Occipital lobe (tissue), 2 donors: ENCODE results near the gene ZDHHC14. TPM values are rescaled to one million over a fixed set of nuclear protein-coding genes. Genes with fewer than 3 reads are reported as not detected.
A peak's percentile ranks its signal among the peaks of the same experiment; 100 is the strongest.
"Not testable (repeated sequence)": the region's sequence is repeated elsewhere in the genome, so short reads cannot be mapped to it uniquely, and the experiment has no call there.

Source experiments
- DNase-seq: peaks from one replicate; lab custom pipeline; 2025; lab: John Stamatoyannopoulos, UW
- total RNA-seq: library from RNA; depleted of rRNA; stranded (reverse); fragments of >200 nt; gene quantifications from one replicate; pipeline ENCODE4 v1.2.3, GENCODE V29; 2014

ZDHHC14 gene
- total RNA-seq, result 14.3 TPM

- DNase-seq, result peak; percentile 89
Measured at GRCh38 chr6:157380779-157381561, at the start of gene ZDHHC14. Gene ZDHHC14 (plus strand): TSS chr6:157381190.

GRCh38 chr6:157332813-157333212 is 48.2 kb upstream of the ZDHHC14 start:
- no peak for DNase-seq

GRCh38 chr6:157333537-157333936 is 47.5 kb upstream of the ZDHHC14 start:
- no peak for DNase-seq

GRCh38 chr6:157333956-157334355 is 47.0 kb upstream of the ZDHHC14 start:
- DNase-seq, result no peak

GRCh38 chr6:157335829-157336228 is 45.2 kb upstream of the ZDHHC14 start:
- no peak for DNase-seq

DNA sequence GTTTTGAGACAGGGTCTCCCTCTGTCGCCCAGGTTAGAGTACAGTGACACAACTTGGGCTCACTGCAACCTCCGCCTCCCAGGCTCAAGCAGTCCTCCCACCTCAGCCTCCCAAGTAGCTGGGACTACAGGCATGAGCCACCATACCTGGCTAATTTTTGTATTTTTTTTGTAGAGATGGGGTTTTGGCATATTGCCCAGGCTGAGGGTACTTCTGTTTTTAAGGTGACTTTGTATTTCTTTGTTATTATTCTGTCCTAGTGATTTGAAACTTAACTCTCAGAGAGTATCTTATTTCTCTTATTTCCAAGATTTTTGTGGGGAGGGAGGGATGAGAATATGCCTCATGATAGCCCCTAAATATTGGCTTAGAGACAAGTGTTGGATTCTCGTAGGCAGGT is 43.7 kb upstream of the ZDHHC14 start:
- DNase-seq, result not testable (repeated sequence)

DNA sequence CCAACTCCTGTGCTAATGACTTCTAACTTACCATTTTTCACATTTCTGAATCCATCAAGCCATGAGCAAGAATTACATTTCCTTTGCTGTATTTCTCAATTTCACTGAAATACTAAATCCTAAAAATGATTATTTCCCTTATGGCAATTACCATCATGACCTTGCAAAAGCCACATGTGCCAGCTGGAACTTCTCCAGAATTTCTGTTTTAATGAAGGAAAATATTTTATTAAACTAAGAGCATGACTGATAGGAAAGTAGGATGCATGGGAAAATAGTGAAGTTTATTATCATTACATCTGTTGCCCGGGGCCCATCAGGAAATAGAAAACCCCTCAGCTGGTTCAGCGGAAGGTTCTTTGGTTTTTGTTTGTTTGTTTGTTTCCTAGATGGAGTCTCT is 43.2 kb upstream of the ZDHHC14 start:
- DNase-seq, result no peak

- DNase-seq, result no peak
Measured at GRCh38 chr6:157339432-157339831, 41.6 kb upstream of the ZDHHC14 start.

GRCh38 chr6:157343732-157344131 is 37.3 kb upstream of the ZDHHC14 start:
- DNase-seq, result no peak

DNA sequence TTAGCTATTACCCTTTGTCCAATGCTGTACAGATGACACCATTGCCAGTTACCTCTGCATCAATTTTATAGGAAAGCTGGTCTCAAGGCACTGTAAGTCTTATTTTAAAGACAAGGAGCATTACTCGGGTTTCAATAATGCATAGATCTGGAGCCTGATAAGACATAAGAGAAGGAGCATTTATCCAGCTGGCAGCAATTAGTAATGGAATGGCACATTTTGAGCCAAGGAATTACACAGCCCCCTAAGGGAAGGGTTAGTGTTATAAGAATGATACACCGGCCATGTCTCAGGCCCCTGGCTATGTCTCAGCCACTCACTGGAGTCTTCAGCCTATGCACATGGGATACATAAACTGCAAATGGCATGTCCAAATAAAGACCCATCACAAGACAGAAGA is 34.6 kb upstream of the ZDHHC14 start:
- DNase-seq, result no peak

DNA sequence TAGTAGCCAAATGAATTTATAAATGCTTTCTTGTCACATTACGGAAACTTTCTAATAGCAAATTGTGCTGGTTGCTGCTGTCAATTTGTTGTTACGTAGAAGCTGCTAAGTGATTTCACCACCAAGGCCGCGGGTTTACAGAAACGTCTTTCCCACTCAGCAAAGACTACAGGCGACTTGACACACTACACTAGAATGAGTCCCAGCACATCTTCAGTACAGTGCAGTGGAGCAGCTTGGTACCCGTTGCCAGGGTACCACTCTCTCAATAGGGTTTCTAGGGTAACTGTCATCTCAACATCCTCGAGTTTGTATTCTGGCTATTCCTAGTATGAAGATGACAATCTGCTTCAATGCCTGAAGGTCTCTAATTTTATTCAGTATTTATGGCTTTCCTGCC is 22.7 kb upstream of the ZDHHC14 start:
- DNase-seq, result no peak

- DNase-seq, result no peak
Measured at GRCh38 chr6:157361886-157362285, 19.1 kb upstream of the ZDHHC14 start.

DNA sequence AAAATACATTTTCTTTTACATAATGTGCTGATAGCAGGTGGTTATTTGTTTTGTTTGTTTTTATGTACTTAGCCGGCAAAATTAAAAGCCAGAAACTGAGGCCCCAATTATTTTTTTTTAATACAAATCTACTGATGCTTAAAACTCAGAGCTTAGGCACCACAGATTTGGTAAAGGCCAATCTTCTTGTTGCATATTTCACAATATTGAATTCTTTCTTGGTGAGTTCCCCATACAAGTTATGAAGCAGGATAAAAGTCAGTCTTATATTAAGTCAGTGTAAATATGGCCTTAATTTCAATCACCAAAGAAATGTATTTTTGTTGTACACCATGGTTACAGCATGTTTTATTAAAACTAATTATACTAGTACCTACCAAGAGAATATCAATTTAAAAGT is 16.3 kb upstream of the ZDHHC14 start:
- no peak for DNase-seq

GRCh38 chr6:157366648-157367047 is 14.3 kb upstream of the ZDHHC14 start:
- no peak for DNase-seq

- DNase-seq, result no peak
Measured at GRCh38 chr6:157368359-157369049, 12.5 kb upstream of the ZDHHC14 start.

DNA sequence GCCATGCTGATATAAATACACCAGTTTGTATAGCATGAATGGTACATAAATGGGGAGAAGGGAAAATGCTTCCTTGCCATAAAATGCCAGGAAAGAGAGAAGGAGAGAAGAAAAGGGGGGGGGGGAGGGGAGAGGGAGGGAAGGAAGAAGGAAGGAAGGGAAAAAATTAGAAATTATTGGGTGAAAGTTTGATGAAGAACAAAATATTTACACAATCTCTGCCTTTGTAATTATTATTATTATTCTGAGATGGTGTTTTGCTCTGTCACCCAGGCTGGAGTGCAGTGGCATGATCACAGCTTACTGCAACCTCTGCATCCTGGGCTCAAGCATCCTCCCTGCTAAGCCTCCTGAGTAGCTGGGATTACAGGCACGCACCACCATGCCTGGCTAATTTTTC is 10.2 kb upstream of the ZDHHC14 start:
- no peak for DNase-seq

- no peak for DNase-seq
Measured at GRCh38 chr6:157372501-157373280, 8.3 kb upstream of the ZDHHC14 start.

- DNase-seq, result no peak
Measured at GRCh38 chr6:157374889-157375443, 6.0 kb upstream of the ZDHHC14 start.

GRCh38 chr6:157376241-157376640 is 4.7 kb upstream of the ZDHHC14 start:
- no peak for DNase-seq

DNA sequence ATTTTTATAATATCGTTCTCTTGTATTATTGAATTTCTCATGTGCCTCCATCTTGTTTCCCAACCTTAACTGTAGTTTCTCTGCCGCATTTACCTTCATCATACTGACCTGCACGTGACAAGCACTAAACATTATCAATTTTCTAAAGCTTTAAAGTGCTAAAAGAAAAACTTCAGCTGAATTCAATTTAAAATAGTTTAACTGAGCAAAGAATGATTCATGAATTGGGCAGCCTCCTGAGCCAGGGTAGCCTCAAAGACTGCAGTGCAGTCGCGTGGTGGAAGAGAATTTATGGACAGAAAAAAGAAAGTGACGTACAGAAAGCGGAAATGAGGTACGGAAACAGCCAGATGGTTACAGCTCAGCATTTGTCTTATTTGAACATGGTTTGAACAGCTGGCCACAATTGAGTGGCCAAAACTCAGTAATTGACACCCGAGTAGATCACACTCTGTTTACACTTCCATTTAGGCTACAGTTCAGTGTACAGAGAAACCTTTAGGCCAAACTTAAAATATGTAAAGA is 4.2 kb upstream of the ZDHHC14 start:
- DNase-seq, result no peak

GRCh38 chr6:157379656-157380457 is 1.1 kb upstream of the ZDHHC14 start:
- peak; percentile 93 for DNase-seq
